Naive B cell (primary cell): Measurements from ENCODE around the gene FRMD6. TPM values are rescaled to one million over a fixed set of nuclear protein-coding genes. Genes with fewer than 3 reads are reported as not detected.

ENCODE experiments used
- ATAC-seq, 2 donors: fragments of 150-1000 bp; cut with Tn5 transposase; 2 replicates each; pipeline ENCODE4 v1.10.0; 2021; ENCODE audit warnings: low read depth in 2 of 2, mild to moderate bottlenecking in 2 of 2, moderate library complexity in 2 of 2
- DNase-seq: peaks from one replicate; pipeline ENCODE4 v3.0.0; 2022
- H3K27ac Mint-ChIP-seq, 6 donors: one replicate each; pipeline ENCODE4 v1.8.0; 2020 to 2022; ENCODE audit warnings: mild to moderate bottlenecking in 6 of 6, mixed read lengths in 6 of 6, moderate library complexity in 5 of 6, inconsistent platforms in 2 of 6
- H3K27me3 Mint-ChIP-seq, 3 donors: one replicate each; pipeline ENCODE4 v1.8.0; 2021 to 2022; ENCODE audit warnings: mixed read lengths in 3 of 3, mild to moderate bottlenecking in 1 of 3
- H3K36me3 Mint-ChIP-seq, 2 donors: one replicate each; pipeline ENCODE4 v1.8.0; 2020 to 2022; ENCODE audit warnings: mixed read lengths in 2 of 2, inconsistent platforms in 1 of 2, mild to moderate bottlenecking in 1 of 2
- H3K4me1 Mint-ChIP-seq, 3 donors: one replicate each; pipeline ENCODE4 v1.8.0; 2020 to 2022; ENCODE audit warnings: mixed read lengths in 3 of 3, inconsistent platforms in 1 of 3, mild to moderate bottlenecking in 1 of 3, moderate library complexity in 1 of 3
- H3K4me3 Mint-ChIP-seq, 8 donors: one replicate each; pipeline ENCODE4 v1.8.0; 2020 to 2022; ENCODE audit warnings: mild to moderate bottlenecking in 8 of 8, mixed read lengths in 8 of 8, moderate library complexity in 8 of 8, inconsistent platforms in 2 of 8
- H3K9me3 Mint-ChIP-seq, 7 donors: one replicate each; pipeline ENCODE4 v1.8.0; 2020 to 2022; ENCODE audit warnings: mixed read lengths in 7 of 7, mild to moderate bottlenecking in 5 of 7, inconsistent platforms in 2 of 7, moderate library complexity in 1 of 7
- polyA plus RNA-seq, 6 donors: library from polyadenylated mRNA; unstranded; fragments of 300-500 nt; fragmentation: Illumina TruSeq; gene quantifications; one replicate each; pipeline ENCODE4 v1.2.3, GENCODE V29; 2021; ENCODE audit warnings: low read depth in 6 of 6

FRMD6 gene
- polyA plus RNA-seq, 6 donors from 2014 or later: 0.36 to 0.44 TPM; not detected in 4

GRCh38 chr14:51723990-51724389, 72.3 kb downstream of the FRMD6 start:
- H3K27ac Mint-ChIP-seq: no peak overlapping the region
- no peaks in the 10 kb centered on the region for H3K9me3 Mint-ChIP-seq
- peaks cover 0 to 5% (median 5%) of the 10 kb centered on the region in 3 donors for H3K4me1 Mint-ChIP-seq
- no peak overlapping the region for H3K4me3 Mint-ChIP-seq
- DNase-seq (no peak), ATAC-seq (no peak)
- peaks cover 0 to 6% (median 0%) of the 10 kb centered on the region in 3 donors for H3K27me3 Mint-ChIP-seq
- no peaks in the 10 kb centered on the region for H3K36me3 Mint-ChIP-seq

DNA sequence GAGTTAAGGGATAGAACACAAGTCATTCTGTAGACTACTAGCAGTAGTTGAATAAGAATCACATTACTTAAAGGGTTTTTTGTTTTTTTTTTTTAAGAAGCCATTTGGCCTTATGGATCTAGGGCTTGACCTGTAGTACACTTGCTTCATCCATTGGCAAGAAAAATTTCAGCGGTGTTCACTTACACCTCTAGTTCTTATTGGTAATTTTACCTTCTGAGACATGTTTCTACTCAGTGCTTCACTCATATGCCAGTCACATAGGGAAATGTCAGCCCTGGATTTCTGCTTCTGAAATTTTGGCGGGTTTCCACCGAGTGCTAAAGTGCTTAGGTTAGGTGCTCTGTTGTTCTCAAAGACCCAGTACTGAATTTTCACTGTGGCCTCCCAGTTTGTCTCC, 72.9 kb downstream of the FRMD6 start:
- H3K9me3 Mint-ChIP-seq: no peaks in the 10 kb centered on the region
- H3K27ac Mint-ChIP-seq: no peak overlapping the region
- H3K36me3 Mint-ChIP-seq: no peaks in the 10 kb centered on the region
- no peak overlapping the region for H3K4me3 Mint-ChIP-seq
- H3K27me3 Mint-ChIP-seq: peaks cover 0 to 6% (median 0%) of the 10 kb centered on the region in 3 donors
- ATAC-seq: no peak
- DNase-seq: no peak
- H3K4me1 Mint-ChIP-seq: peaks cover 0 to 5% (median 5%) of the 10 kb centered on the region in 3 donors

- no peak for DNase-seq
- Mint-ChIP-seq H3K27me3 (peaks cover 0 to 6% (median 0%) of the 10 kb centered on the region in 3 donors), H3K9me3 (no peaks in the 10 kb centered on the region), H3K4me3 (no peak overlapping the region), H3K36me3 (no peaks in the 10 kb centered on the region), H3K27ac (no peak overlapping the region), H3K4me1 (peaks cover 0 to 5% (median 5%) of the 10 kb centered on the region in 3 donors)
- ATAC-seq: no peak
Observed at GRCh38 chr14:51725061-51725460, 73.4 kb downstream of the FRMD6 start.

- Mint-ChIP-seq H3K9me3 (no peaks in the 10 kb centered on the region), H3K36me3 (no peaks in the 10 kb centered on the region), H3K27ac (no peak overlapping the region), H3K27me3 (peaks cover 0 to 6% (median 2%) of the 10 kb centered on the region in 3 donors), H3K4me3 (no peak overlapping the region), H3K4me1 (peaks cover 0 to 5% (median 5%) of the 10 kb centered on the region in 3 donors)
- DNase-seq (no peak), ATAC-seq (no peak)
Observed at GRCh38 chr14:51726166-51726899, 74.6 kb downstream of the FRMD6 start.

DNA sequence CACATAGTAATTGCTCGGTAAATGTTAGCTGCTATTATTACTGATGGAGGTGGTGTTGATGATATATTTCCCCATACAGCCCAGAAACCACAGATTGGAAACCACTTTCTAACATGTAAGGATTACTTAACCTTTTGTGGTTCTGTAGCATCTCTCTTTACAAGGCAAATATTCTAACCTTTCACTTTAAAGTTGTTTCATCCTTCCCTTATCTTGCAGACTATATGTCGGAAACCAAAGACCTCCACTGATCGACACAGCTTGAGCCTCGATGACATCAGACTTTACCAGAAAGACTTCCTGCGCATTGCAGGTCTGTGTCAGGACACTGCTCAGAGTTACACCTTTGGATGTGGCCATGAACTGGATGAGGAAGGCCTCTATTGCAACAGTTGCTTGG, 75.8 kb downstream of the FRMD6 start:
- no peaks in the 10 kb centered on the region for H3K36me3 Mint-ChIP-seq
- ATAC-seq (no peak), DNase-seq (no peak)
- H3K9me3 Mint-ChIP-seq: no peaks in the 10 kb centered on the region
- peaks cover 5 to 12% (median 12%) of the 10 kb centered on the region in 3 donors for H3K27me3 Mint-ChIP-seq
- H3K4me1 Mint-ChIP-seq: peaks cover 0 to 5% (median 5%) of the 10 kb centered on the region in 3 donors
- H3K4me3 Mint-ChIP-seq: no peak overlapping the region
- H3K27ac Mint-ChIP-seq: no peak overlapping the region

GRCh38 chr14:51730098-51730497, 78.4 kb downstream of the FRMD6 start:
- no peaks in the 10 kb centered on the region for H3K4me1 Mint-ChIP-seq

DNA sequence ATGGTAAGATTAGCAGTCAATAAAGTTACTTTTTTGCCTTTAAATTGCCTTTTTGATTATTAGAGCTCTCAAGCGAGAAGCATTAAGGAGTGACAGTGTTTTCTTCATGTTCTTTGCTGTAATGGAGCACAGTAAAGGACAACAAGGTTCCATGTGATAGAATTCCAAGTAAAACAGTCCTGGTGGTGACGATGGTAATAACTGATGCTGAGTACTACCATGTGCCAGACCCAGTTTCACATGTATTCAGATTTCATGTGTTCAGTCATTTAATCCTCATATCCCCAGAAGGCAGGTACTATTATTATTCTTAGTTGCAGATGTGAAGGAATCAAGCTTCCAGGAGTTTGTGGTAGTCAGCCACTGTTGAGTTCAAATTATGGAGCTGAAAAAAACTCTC, 79.0 kb downstream of the FRMD6 start:
- DNase-seq: no peak
- Mint-ChIP-seq H3K9me3 (no peaks in the 10 kb centered on the region), H3K27me3 (peaks cover 12 to 18% (median 18%) of the 10 kb centered on the region in 3 donors), H3K4me1 (no peaks in the 10 kb centered on the region), H3K27ac (no peak overlapping the region), H3K4me3 (no peak overlapping the region), H3K36me3 (no peaks in the 10 kb centered on the region)
- ATAC-seq: no peak

More at GRCh38 chr14:51730098-51730497, 78.4 kb downstream of the FRMD6 start:
- DNase-seq: no peak
- Mint-ChIP-seq H3K27me3 (peaks cover 12 to 18% (median 18%) of the 10 kb centered on the region in 3 donors), H3K36me3 (no peaks in the 10 kb centered on the region), H3K9me3 (no peaks in the 10 kb centered on the region), H3K27ac (no peak overlapping the region), H3K4me3 (no peak overlapping the region)
- ATAC-seq: no peak

- Mint-ChIP-seq H3K36me3 (no peaks in the 10 kb centered on the region), H3K4me3 (no peak overlapping the region), H3K4me1 (no peaks in the 10 kb centered on the region), H3K27me3 (peaks cover 12 to 19% (median 18%) of the 10 kb centered on the region in 3 donors), H3K27ac (no peak overlapping the region), H3K9me3 (no peaks in the 10 kb centered on the region)
- DNase-seq (no peak), ATAC-seq (no peak)
Observed at GRCh38 chr14:51732494-51733112, 80.9 kb downstream of the FRMD6 start.

GRCh38 chr14:51733147-51733546, 81.4 kb downstream of the FRMD6 start:
- Mint-ChIP-seq H3K4me3 (no peak overlapping the region), H3K27ac (no peak overlapping the region), H3K9me3 (no peaks in the 10 kb centered on the region), H3K27me3 (peaks cover 12 to 21% (median 18%) of the 10 kb centered on the region in 3 donors), H3K36me3 (no peaks in the 10 kb centered on the region), H3K4me1 (no peaks in the 10 kb centered on the region)
- no peak for ATAC-seq
- DNase-seq: no peak

GRCh38 chr14:51735851-51736250, 84.1 kb downstream of the FRMD6 start:
- ATAC-seq: no peak
- Mint-ChIP-seq H3K4me3 (no peak overlapping the region), H3K27ac (no peak overlapping the region), H3K9me3 (no peaks in the 10 kb centered on the region), H3K36me3 (no peaks in the 10 kb centered on the region), H3K27me3 (peaks cover 17 to 21% (median 18%) of the 10 kb centered on the region in 3 donors), H3K4me1 (no peaks in the 10 kb centered on the region)
- no peak for DNase-seq

- peaks cover 0 to 4% (median 2%) of the 10 kb centered on the region in 7 donors for H3K9me3 Mint-ChIP-seq
- no peak overlapping the region for H3K4me3 Mint-ChIP-seq
- H3K27me3 Mint-ChIP-seq: peaks cover 4 to 18% (median 14%) of the 10 kb centered on the region in 3 donors
- ATAC-seq: no peak
- H3K4me1 Mint-ChIP-seq: no peaks in the 10 kb centered on the region
- DNase-seq: no peak
- no peaks in the 10 kb centered on the region for H3K36me3 Mint-ChIP-seq
- no peak overlapping the region for H3K27ac Mint-ChIP-seq
Observed at GRCh38 chr14:51738754-51739153, 87.0 kb downstream of the FRMD6 start.

DNA sequence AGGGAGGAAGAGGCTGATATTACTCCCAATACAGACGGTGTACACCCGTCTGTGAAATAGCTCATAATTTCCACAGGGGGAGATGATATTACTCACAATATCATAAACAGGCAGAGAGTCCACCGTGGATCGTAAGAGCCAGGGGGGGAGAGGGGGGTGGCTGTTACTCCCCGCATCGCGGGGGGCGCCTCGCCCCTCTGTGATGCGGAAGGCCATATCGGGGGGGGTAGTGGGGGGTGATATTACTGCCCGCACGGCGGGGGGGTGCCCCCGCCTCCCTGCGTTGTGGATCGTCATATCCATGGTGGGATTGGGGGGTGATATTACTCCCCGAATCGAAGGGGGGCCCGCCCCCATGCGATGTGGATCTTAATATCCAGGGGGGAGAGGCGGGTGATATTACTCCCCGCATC, 91.9 kb downstream of the FRMD6 start:
- DNase-seq (no peak), ATAC-seq (no peak)
- H3K4me3 Mint-ChIP-seq: no peak overlapping the region
- no peak overlapping the region for H3K27ac Mint-ChIP-seq
- H3K9me3 Mint-ChIP-seq: peaks cover 0 to 8% (median 3%) of the 10 kb centered on the region in 7 donors
- H3K4me1 Mint-ChIP-seq: no peaks in the 10 kb centered on the region
- H3K36me3 Mint-ChIP-seq: peaks cover 0 to 7% of the 10 kb centered on the region in 2 donors
- H3K27me3 Mint-ChIP-seq: peaks cover 0 to 18% (median 11%) of the 10 kb centered on the region in 3 donors

GRCh38 chr14:51744372-51745130, 92.8 kb downstream of the FRMD6 start:
- H3K4me3 Mint-ChIP-seq: no peak overlapping the region
- peaks cover 0 to 7% of the 10 kb centered on the region in 2 donors for H3K36me3 Mint-ChIP-seq
- peaks cover 0 to 21% (median 16%) of the 10 kb centered on the region in 3 donors for H3K27me3 Mint-ChIP-seq
- ATAC-seq (no peak), DNase-seq (no peak)
- no peaks in the 10 kb centered on the region for H3K4me1 Mint-ChIP-seq
- H3K9me3 Mint-ChIP-seq: peaks cover 0 to 8% (median 3%) of the 10 kb centered on the region in 7 donors
- no peak overlapping the region for H3K27ac Mint-ChIP-seq
